Psoas muscle (tissue), 8 donors: ENCODE results near the gene FASN. TPM values are rescaled to one million over a fixed set of nuclear protein-coding genes. Genes with fewer than 3 reads are reported as not detected.
A peak's percentile ranks its signal among the peaks of the same experiment; 100 is the strongest.

Source experiments
- ATAC-seq, 4 donors: fragments of 200-7000 bp; cut with Tn5 transposase; one replicate each; pipeline ENCODE4 v1.9.1; 2020; ENCODE audit warnings: moderate library complexity in 3 of 4, mild to moderate bottlenecking in 2 of 4
- DNase-seq, 2 donors: peaks; one replicate each; pipeline ENCODE4 v3.0.0-alpha.2; 2020
- H3K27ac ChIP-seq: fragments of 200-600 bp; one replicate; pipeline ENCODE4 v1.8.0; 2022
- H3K27me3 ChIP-seq, 3 donors: fragments of 200-600 bp in 1 of 3; one replicate each; pipeline versions ENCODE4 v1.6.1 to v1.8.0; 2013 to 2022; ENCODE audit warnings: low read length in 2 of 3, mild to moderate bottlenecking in 2 of 3, moderate library complexity in 1 of 3; ENCODE audit not compliant: insufficient read depth in 3 of 3
- H3K36me3 ChIP-seq, 2 donors: fragments of 200-600 bp in 1 of 2; one replicate each; pipeline versions ENCODE4 v1.6.1 to v1.8.0; 2013 to 2022; ENCODE audit warnings: low read depth in 1 of 2, mild to moderate bottlenecking in 1 of 2, moderate library complexity in 1 of 2; ENCODE audit not compliant: insufficient read depth in 1 of 2
- H3K4me1 ChIP-seq: fragments of 200-600 bp; one replicate; pipeline ENCODE4 v1.8.0; 2022
- H3K4me3 ChIP-seq: fragments of 200-600 bp; one replicate; pipeline ENCODE4 v1.8.0; 2022; ENCODE audit warnings: mild to moderate bottlenecking
- H3K9me3 ChIP-seq: fragments of 200-600 bp; one replicate; pipeline ENCODE4 v1.8.0; 2022
- WGBS, 3 donors: extraction: QIAGEN DNeasy Blood & Tissue Kit; methylation state at CpG; one replicate each; pipeline versions ENCODE4 v1.1.6 to v1.1.7; 2013; 5-methylcytosine and 5-hydroxymethylcytosine counted together
- intact Hi-C, 2 donors: fragments of 100-400 bp; cut with DNase I; formaldehyde crosslinking; loops; one replicate each; pipeline versions ENCODE4 v1.11.0 to v1.14.2; 2022
- polyA plus RNA-seq, 3 donors: library from polyadenylated mRNA; stranded (reverse); fragments of 200-250 nt; gene quantifications; one replicate each; pipeline ENCODE4 v1.2.3, GENCODE V29; 2013
- total RNA-seq, 4 donors: library from RNA; stranded (reverse); fragmentation: NEBNext Ultra II Directional in 2 of 4; extraction: Animal tissue kit (Norgen Biotek cat#: 25700) in 2 of 4; gene quantifications; one replicate each; pipeline versions ENCODE4 v1.2.1 to v1.2.4, GENCODE V29; 2021 to 2023
- TF ChIP-seq, protein P1 (sequence below): fragments of 200-600 bp; IDR thresholded peaks from one replicate; pipeline ENCODE4 v1.8.0; 2022; ENCODE audit warnings: antibody characterized with exemption
- donor health status: healthy with polysubstance abuse.
- donor health status: DM: no; HTN: no; CAD: no; lungs with moderate emphysema.
- donor health status: Bipolar disorder and iron deficiency.
- donor health status: healthy.
- donor health status: DM: yes; HTN: yes; CAD: no.
- donor health status: DM: no; HTN: no; CAD: no.
- donor health status: DM: no; HTN: no; CAD: no.
- donor health status: DM: yes; HTN: yes; CAD: no.

FASN gene
- total and polyA plus RNA-seq, 7 donors: 8.9 to 37.3 (median 22.7) TPM

DNA sequence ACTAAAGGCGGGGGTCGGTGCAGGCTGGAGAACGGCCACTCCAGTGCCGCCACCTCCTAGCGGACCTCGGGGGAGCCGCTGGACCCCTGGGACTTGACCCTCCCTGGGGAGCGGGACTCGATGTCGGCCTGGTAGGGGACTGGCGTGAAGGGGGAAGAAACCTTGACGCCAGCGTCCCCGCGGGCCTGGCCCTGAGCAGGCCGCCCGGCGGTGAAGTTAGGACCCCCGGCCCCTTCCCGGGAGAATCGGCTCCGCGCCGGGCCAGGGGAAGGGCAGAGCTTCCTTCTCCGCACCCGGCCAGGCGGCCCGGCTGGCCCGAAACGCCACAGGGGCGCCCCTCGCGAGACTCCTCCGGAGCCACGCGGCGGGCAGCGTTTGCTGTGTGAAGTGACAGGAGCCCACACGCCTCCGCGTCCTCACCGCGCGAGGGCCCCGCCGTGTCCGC is 32.8 kb downstream of the FASN start:
- peak overlapping the region; percentile 98 for H3K4me3 ChIP-seq
- no peaks in the 10 kb centered on the region for H3K27me3 ChIP-seq
- H3K27ac ChIP-seq: peak overlapping the region; percentile 82
- peaks cover 9% of the 10 kb centered on the region for H3K4me1 ChIP-seq
- 0 to 1% (median 1%) methylated on average over 14 to 47 of the region's 47 CpGs for WGBS, 3 donors
- intact Hi-C loops: loop anchor here in 1 of 2 donors (1.0 kb wide), 1 partner anchor 12 kb away; no protein-coding TSS in a partner anchor
- peaks cover 10 to 40% of the 10 kb centered on the region in 2 donors for H3K36me3 ChIP-seq
- DNase-seq (peak in 1 of 2 donors; percentile 62), ATAC-seq (peak; percentile 8 to 23 (median 14))
- no peaks in the 10 kb centered on the region for H3K9me3 ChIP-seq
- TF ChIP-seq, protein P1, sequence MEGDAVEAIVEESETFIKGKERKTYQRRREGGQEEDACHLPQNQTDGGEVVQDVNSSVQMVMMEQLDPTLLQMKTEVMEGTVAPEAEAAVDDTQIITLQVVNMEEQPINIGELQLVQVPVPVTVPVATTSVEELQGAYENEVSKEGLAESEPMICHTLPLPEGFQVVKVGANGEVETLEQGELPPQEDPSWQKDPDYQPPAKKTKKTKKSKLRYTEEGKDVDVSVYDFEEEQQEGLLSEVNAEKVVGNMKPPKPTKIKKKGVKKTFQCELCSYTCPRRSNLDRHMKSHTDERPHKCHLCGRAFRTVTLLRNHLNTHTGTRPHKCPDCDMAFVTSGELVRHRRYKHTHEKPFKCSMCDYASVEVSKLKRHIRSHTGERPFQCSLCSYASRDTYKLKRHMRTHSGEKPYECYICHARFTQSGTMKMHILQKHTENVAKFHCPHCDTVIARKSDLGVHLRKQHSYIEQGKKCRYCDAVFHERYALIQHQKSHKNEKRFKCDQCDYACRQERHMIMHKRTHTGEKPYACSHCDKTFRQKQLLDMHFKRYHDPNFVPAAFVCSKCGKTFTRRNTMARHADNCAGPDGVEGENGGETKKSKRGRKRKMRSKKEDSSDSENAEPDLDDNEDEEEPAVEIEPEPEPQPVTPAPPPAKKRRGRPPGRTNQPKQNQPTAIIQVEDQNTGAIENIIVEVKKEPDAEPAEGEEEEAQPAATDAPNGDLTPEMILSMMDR: no peak

DNA sequence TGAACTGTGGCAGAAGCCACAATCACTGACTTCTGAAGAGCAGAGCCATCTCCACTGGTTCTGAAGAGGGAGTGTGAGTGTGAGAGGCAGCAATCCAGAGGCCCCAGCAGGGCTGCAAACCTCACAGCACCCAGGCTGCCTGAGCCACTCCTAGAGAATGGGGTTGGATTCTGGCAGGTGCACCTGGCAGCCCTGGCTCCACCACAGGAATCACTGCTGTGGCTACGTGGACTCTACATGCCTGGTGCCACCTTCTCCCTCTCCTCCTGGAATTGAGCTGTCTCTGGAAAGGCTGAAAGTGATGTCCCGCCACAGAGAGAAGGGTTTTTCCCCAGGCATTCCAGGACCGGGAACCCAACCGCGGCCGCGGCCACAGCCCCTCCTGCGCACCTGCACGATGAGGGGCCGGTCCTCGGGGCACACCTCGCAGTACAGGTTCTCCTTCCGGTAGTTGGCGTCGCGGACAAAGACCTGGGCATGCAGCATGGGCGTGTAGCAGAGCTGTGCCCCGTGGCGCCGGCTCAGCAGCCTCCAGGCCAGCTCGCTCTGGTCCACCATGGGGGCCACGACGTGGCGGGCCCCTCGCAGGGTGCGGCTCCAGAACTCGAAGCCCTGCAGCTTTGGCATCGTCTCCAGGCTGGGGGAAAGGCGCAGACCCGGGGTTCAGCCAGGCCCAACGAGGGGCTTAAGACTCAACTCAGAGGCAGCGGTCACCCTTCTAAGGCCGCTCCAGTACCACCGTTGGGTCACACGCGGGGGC is 33.4 kb downstream of the FASN start:
- DNase-seq (peak; percentile 10 to 58), ATAC-seq (no peak)
- H3K9me3 ChIP-seq: no peaks in the 10 kb centered on the region
- H3K27ac ChIP-seq: peak overlapping the region; percentile 82
- no peaks in the 10 kb centered on the region for H3K27me3 ChIP-seq
- peaks cover 9% of the 10 kb centered on the region for H3K4me1 ChIP-seq
- H3K4me3 ChIP-seq: peak overlapping the region; percentile 98
- peaks cover 10 to 46% of the 10 kb centered on the region in 2 donors for H3K36me3 ChIP-seq
- 25 to 33% (median 29%) methylated on average over 35 to 36 of the region's 36 CpGs for WGBS, 3 donors
- intact Hi-C loops: loop anchor here in 1 of 2 donors (1.0 kb wide), 1 partner anchor 11 kb away; no protein-coding TSS in a partner anchor
- TF ChIP-seq, protein P1: no peak

DNA sequence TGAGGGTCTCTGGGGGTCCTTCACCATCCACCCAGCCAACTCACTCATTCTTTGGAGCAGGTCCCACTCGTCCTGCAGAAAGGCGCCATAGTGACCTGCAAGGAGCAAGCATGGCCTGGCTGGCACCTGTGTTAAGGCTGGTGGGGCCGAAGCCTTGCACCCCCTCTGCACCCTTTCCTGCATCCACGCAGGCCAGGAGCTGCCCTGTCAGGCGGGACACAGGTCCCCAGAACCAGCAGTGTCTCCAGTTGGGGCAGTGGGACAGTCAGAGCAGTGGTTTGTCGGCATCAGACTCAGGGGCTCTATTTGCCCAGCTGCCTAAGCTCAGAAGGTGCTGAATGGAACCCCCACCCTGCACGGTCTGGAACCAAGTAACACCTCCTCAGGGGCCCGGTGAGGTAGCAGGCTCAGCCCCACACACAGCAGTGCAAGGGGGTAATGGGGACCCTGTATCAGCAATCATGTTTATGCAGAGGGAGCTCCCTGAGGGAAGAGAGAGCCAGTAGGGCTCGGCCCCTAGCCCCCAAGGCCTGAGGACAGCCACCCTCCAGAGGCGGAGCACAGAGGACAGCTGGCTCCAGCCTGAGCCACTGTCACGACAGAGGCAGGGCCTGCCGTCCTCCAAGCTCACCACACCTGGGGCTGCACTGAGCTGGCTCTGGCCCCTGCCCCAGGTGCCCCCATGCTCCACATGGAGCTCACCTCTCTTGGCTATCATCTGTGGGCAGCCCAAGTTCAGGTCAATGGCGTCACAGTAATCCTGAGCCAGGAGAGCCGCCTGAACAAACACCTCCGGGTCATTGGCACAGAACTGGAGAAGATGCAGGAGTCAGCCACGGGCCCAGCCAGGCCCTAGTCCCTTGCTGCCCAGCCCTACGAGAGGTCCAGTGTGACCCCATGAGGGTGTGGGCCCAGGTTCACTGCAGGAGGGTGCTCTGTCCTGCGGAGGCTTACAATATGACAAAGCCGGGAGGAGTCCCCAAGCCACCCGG is 34.3 kb downstream of the FASN start:
- peak in 1 of 2 donors; percentile 46 for DNase-seq
- 70 to 75% (median 74%) methylated on average over 20 of the region's 20 CpGs for WGBS, 3 donors
- TF ChIP-seq, protein P1: no peak

DNA sequence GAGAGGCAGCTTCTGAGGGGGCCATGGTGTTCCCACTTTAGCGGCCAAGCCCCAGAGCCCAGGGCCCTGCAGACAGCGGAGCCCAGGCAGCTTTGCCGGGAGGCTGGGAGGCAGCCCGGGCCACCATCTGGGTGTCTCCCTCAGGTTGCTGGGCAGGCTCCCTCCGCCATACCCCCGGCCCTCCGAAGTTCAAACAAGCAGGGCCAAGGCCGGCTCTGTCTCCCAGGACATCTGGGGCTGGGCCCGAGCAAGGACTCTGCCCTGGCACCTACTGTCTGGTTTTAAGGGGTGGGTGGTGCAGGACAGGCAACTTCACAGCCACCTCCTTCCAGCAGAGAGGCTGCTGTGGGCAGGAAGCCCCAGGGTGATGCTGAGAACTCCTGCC is 35.1 kb downstream of the FASN start:
- no peaks in the 10 kb centered on the region for H3K9me3 ChIP-seq
- ATAC-seq (no peak), DNase-seq (peak; percentile 12 to 42)
- peaks cover 10 to 62% of the 10 kb centered on the region in 2 donors for H3K36me3 ChIP-seq
- TF ChIP-seq, protein P1: no peak
- intact Hi-C loops: no loop called here
- no peaks in the 10 kb centered on the region for H3K27me3 ChIP-seq
- peaks cover 9% of the 10 kb centered on the region for H3K4me1 ChIP-seq
- 86 to 100% (median 90%) methylated on average over 4 to 9 of the region's 9 CpGs for WGBS, 3 donors
- no peak overlapping the region for H3K4me3 ChIP-seq
- no peak overlapping the region for H3K27ac ChIP-seq

More for the DNA sequence above, 34.3 kb downstream of the FASN start:
- intact Hi-C loops: no loop called here
- H3K36me3 ChIP-seq: peaks cover 10 to 55% of the 10 kb centered on the region in 2 donors
- H3K4me1 ChIP-seq: peaks cover 9% of the 10 kb centered on the region
- no peak overlapping the region for H3K27ac ChIP-seq
- peak overlapping the region; percentile 98 for H3K4me3 ChIP-seq
- no peak for ATAC-seq
- no peaks in the 10 kb centered on the region for H3K27me3 ChIP-seq
- no peaks in the 10 kb centered on the region for H3K9me3 ChIP-seq
